PC-3 (cell line): Measurements from ENCODE around the gene TOPORS. TPM values are rescaled to one million over a fixed set of nuclear protein-coding genes. Genes with fewer than 3 reads are reported as not detected.
"Not testable (repeated sequence)": the region's sequence is repeated elsewhere in the genome, so short reads cannot be mapped to it uniquely, and the experiment has no call there.

ENCODE experiments used
- ATAC-seq: fragments of 200-7000 bp; cut with Tn5 transposase; 2 replicates; pipeline ENCODE4 v1.9.1; 2020; ENCODE audit warnings: mild to moderate bottlenecking, moderate library complexity
- BruUV-seq: library from RNA; stranded (reverse); fragments of 400-500 nt; replicated peaks from 2 replicates; lab custom pipeline; 2021; lab: Mats Ljungman, UMichigan
- CTCF ChIA-PET: fragments of 300-600 bp; sonication (Branson Sonifier 250); formaldehyde crosslinking; loops from one replicate; lab custom pipeline; 2022; ENCODE audit warnings: antibody characterized with exemption; lab: Charles Lee
- POLR2A ChIA-PET: fragments of 300-600 bp; sonication (Branson Sonifier 250); formaldehyde crosslinking; loops from one replicate; lab custom pipeline; 2022; ENCODE audit warnings: antibody characterized with exemption; ENCODE audit not compliant: unreplicated experiment; lab: Charles Lee
- DNase-seq: peaks from one replicate; pipeline ENCODE4 v3.0.0-alpha.2; 2015
- H2AFZ ChIP-seq: fragments of 300-600 bp; sonication (generic); 2 replicates; pipeline ENCODE4 v1.6.0; 2016; ENCODE audit warnings: antibody characterized with exemption, low read length
- H3F3A ChIP-seq: fragments of 300-600 bp; sonication (generic); one replicate; pipeline ENCODE4 v1.6.0; 2017; ENCODE audit warnings: antibody characterized with exemption, low read length, control low read depth, mild to moderate bottlenecking; ENCODE audit not compliant: unreplicated experiment
- H3K27ac ChIP-seq: fragments of 300-600 bp; sonication (generic); 2 replicates; pipeline ENCODE4 v1.5.1; 2016; ENCODE audit warnings: mild to moderate bottlenecking, low read length
- H3K27me3 ChIP-seq: fragments of 300-600 bp; sonication (generic); 2 replicates; pipeline ENCODE4 v1.6.1; 2016; ENCODE audit warnings: low read length, mixed read lengths
- H3K36me3 ChIP-seq: fragments of 300-600 bp; sonication (generic); 2 replicates; pipeline ENCODE4 v1.6.1; 2016; ENCODE audit warnings: low read depth, mixed run types, low read length, mixed read lengths
- H3K4me1 ChIP-seq: fragments of 300-600 bp; sonication (generic); 2 replicates; pipeline ENCODE4 v1.5.1; 2016; ENCODE audit warnings: low read length; ENCODE audit not compliant: insufficient read depth
- H3K4me2 ChIP-seq: fragments of 300-600 bp; sonication (generic); 2 replicates; pipeline ENCODE4 v1.6.0; 2016; ENCODE audit warnings: low read length
- H3K4me3 ChIP-seq: fragments of 300-600 bp; sonication (generic); 2 replicates; pipeline ENCODE4 v1.5.1; 2016; ENCODE audit warnings: mild to moderate bottlenecking, low read length, mixed read lengths
- H3K79me2 ChIP-seq: fragments of 300-600 bp; sonication (generic); 2 replicates; pipeline ENCODE4 v1.6.1; 2017; ENCODE audit warnings: low read length, mixed read lengths
- H3K9ac ChIP-seq: fragments of 300-600 bp; sonication (generic); 2 replicates; pipeline ENCODE4 v1.6.0; 2016; ENCODE audit warnings: mild to moderate bottlenecking, low read length
- H3K9me2 ChIP-seq: fragments of 300-600 bp; sonication (generic); replicated peaks from 2 replicates; pipeline ENCODE4 v1.6.1; 2016; ENCODE audit warnings: mixed run types, low read length, mixed read lengths
- H3K9me3 ChIP-seq: fragments of 300-600 bp; sonication (generic); 2 replicates; pipeline ENCODE4 v1.6.1; 2016; ENCODE audit warnings: low read length, mixed read lengths
- H4K20me1 ChIP-seq: fragments of 300-600 bp; sonication (generic); 2 replicates; pipeline ENCODE4 v1.6.1; 2016; ENCODE audit warnings: low read length, mixed read lengths
- CTCF ChIP-seq: fragments of 300-600 bp; sonication (generic); conservative IDR thresholded peaks from 2 replicates; pipeline ENCODE4 v1.5.1; 2017; ENCODE audit warnings: antibody characterized with exemption, low read depth, mild to moderate bottlenecking, low read length
- EZH2 ChIP-seq: fragments of 300-600 bp; sonication (generic); IDR thresholded peaks from one replicate; pipeline ENCODE4 v1.6.1; 2017; ENCODE audit warnings: antibody characterized with exemption, mild to moderate bottlenecking, low read length; ENCODE audit not compliant: unreplicated experiment
- EZH2phosphoT487 ChIP-seq: fragments of 300-600 bp; sonication (generic); IDR thresholded peaks from 2 replicates; pipeline ENCODE4 v1.6.1; 2018; ENCODE audit warnings: mild to moderate bottlenecking, antibody characterized with exemption, low read length, borderline replicate concordance
- intact Hi-C: fragments of 100-400 bp; cut with micrococcal nuclease; formaldehyde crosslinking; loops from 2 replicates; pipeline ENCODE4 v1.9.0; 2023
- total RNA-seq: library from RNA; depleted of rRNA; stranded (reverse); fragments of >200 nt; gene quantifications from 2 replicates; pipeline ENCODE4 v1.2.3, GENCODE V29; 2014

The TOPORS gene
- total RNA-seq, 1 experiment from 2014 or later: 11.4 TPM

- Histone ChIP-seq H3F3A (no peaks in the 10 kb centered on the region), H3K79me2 (peaks cover 63% of the 10 kb centered on the region), H3K4me3 (peak overlapping the region; percentile 89), H3K9me2 (no peaks in the 10 kb centered on the region), H3K27ac (peak overlapping the region; percentile 76), H3K36me3 (no peaks in the 10 kb centered on the region), H3K27me3 (no peaks in the 10 kb centered on the region), H3K9ac (peak overlapping the region; percentile 93), H3K4me2 (peak overlapping the region; percentile 96), H2AFZ (peak overlapping the region; percentile 77), H4K20me1 (peaks cover 14% of the 10 kb centered on the region; the same call in 1 of the 2 replicates), H3K4me1 (0 out of 2 replicates have a peak, but pooled peaks cover 9% of the 10 kb centered on the region), H3K9me3 (no peaks in the 10 kb centered on the region)
- ChIA-PET POLR2A (no interaction called here), CTCF (interaction anchor here (1.5 kb wide), 1 partner anchor 25 kb away, joined by 5 read pairs; the partner anchor contains the start of gene RIGI)
- intact Hi-C loops: no loop called here
- peak; percentile 74 for DNase-seq
- peak; percentile 57 for ATAC-seq
- BruUV-seq: no TSS peak
- TF ChIP-seq CTCF (no peak), EZH2 (no peak), EZH2phosphoT487 (no peak)
These were observed 1.7 kb downstream of the TOPORS start for GRCh38 chr9:32550562-32551275.

GRCh38 chr9:32550150-32550561, 2.2 kb downstream of the TOPORS start:
- H3K9ac ChIP-seq: peak overlapping the region; percentile 93
- no peaks in the 10 kb centered on the region for H3K27me3 ChIP-seq
- intact Hi-C loops: no loop called here
- no peaks in the 10 kb centered on the region for H3K9me3 ChIP-seq
- H3K36me3 ChIP-seq: no peaks in the 10 kb centered on the region
- peak overlapping the region; percentile 45; the same call in 1 of the 2 replicates for H2AFZ ChIP-seq
- no peak for DNase-seq
- peak overlapping the region; percentile 89 for H3K4me3 ChIP-seq
- peaks cover 15% of the 10 kb centered on the region; the same call in 1 of the 2 replicates for H4K20me1 ChIP-seq
- H3K4me1 ChIP-seq: 0 out of 2 replicates have a peak, but pooled peaks cover 9% of the 10 kb centered on the region
- BruUV-seq: no TSS peak
- no peak for TF ChIP-seq EZH2phosphoT487
- TF ChIP-seq CTCF: no peak
- no peak for TF ChIP-seq EZH2
- ChIA-PET CTCF (interaction anchor here (1.5 kb wide), 1 partner anchor 24 kb away, joined by 5 read pairs; the partner anchor contains the start of gene RIGI), POLR2A (no interaction called here)
- H3F3A ChIP-seq: no peaks in the 10 kb centered on the region
- no peak overlapping the region for H3K27ac ChIP-seq
- no peak for ATAC-seq
- no peaks in the 10 kb centered on the region for H3K9me2 ChIP-seq
- H3K79me2 ChIP-seq: peaks cover 69% of the 10 kb centered on the region
- H3K4me2 ChIP-seq: peak overlapping the region; percentile 96

GRCh38 chr9:32548213-32548612, 4.2 kb downstream of the TOPORS start:
- POLR2A ChIA-PET, DNase-seq, H3K27me3 ChIP-seq, H3F3A ChIP-seq, H3K4me3 ChIP-seq, H3K27ac ChIP-seq, H3K4me2 ChIP-seq, H3K9me2 ChIP-seq, H3K9me3 ChIP-seq, BruUV-seq, intact Hi-C loops, H3K36me3 ChIP-seq, H3K9ac ChIP-seq, ATAC-seq, H3K4me1 ChIP-seq, H2AFZ ChIP-seq: not testable (repeated sequence)
- Histone ChIP-seq H3K79me2 (peaks cover 85% of the 10 kb centered on the region), H4K20me1 (peaks cover 24% of the 10 kb centered on the region; the same call in 1 of the 2 replicates)
- CTCF ChIA-PET: interaction anchor here (1.1 kb wide), 1 partner anchor 169 kb away, joined by 3 read pairs; no protein-coding TSS in a partner anchor
